PC-9 (cell line): ENCODE data around the gene ADCY3. TPM values are rescaled to one million over a fixed set of nuclear protein-coding genes. Genes with fewer than 3 reads are reported as not detected.

Source experiments
- BruUV-seq: library from RNA; stranded (reverse); fragments of 400-500 nt; replicated peaks from 2 replicates; lab custom pipeline; 2021; lab: Mats Ljungman, UMichigan
- CTCF ChIA-PET: fragments of 300-600 bp; sonication (Branson Sonifier 250); formaldehyde crosslinking; loops from one replicate; lab custom pipeline; 2022; ENCODE audit warnings: antibody characterized with exemption; lab: Charles Lee
- POLR2A ChIA-PET: fragments of 300-600 bp; sonication (Branson Sonifier 250); formaldehyde crosslinking; loops from one replicate; lab custom pipeline; 2022; ENCODE audit warnings: antibody characterized with exemption; ENCODE audit not compliant: unreplicated experiment; lab: Charles Lee
- DNase-seq, 2 experiments: peaks; one replicate each; pipeline versions ENCODE4 v3.0.0 to v3.0.0-alpha.2; 2015 to 2022; ENCODE audit warnings: mixed read lengths in 1 of 2
- H2AFZ ChIP-seq: fragments of 200-600 bp; sonication (generic); 2 replicates; pipeline ENCODE4 v1.8.1; 2017; ENCODE audit warnings: antibody characterized with exemption
- H3F3A ChIP-seq: fragments of 200-600 bp; sonication (generic); 2 replicates; pipeline ENCODE4 v1.8.1; 2017; ENCODE audit warnings: antibody characterized with exemption, mild to moderate bottlenecking, low read depth; ENCODE audit not compliant: insufficient read depth
- H3K27ac ChIP-seq: fragments of 200-600 bp; sonication (generic); 2 replicates; pipeline ENCODE4 v1.6.1; 2016; ENCODE audit warnings: mixed run types
- H3K27me3 ChIP-seq: fragments of 200-600 bp; sonication (generic); 2 replicates; pipeline ENCODE4 v1.6.1; 2016; ENCODE audit warnings: low read depth, mixed run types; ENCODE audit not compliant: insufficient read depth
- H3K36me3 ChIP-seq: fragments of 200-600 bp; sonication (generic); 2 replicates; pipeline ENCODE4 v1.6.1; 2016; ENCODE audit warnings: low read depth, mixed run types
- H3K4me1 ChIP-seq: fragments of 200-600 bp; sonication (generic); replicated peaks from 2 replicates; pipeline ENCODE4 v1.6.1; 2016; ENCODE audit warnings: mixed run types; ENCODE audit not compliant: insufficient read depth
- H3K4me2 ChIP-seq: fragments of 200-600 bp; sonication (generic); 2 replicates; pipeline ENCODE4 v1.6.1; 2017; ENCODE audit warnings: mixed run types
- H3K4me3 ChIP-seq: fragments of 200-600 bp; sonication (generic); 2 replicates; pipeline ENCODE4 v1.6.1; 2016; ENCODE audit warnings: mixed run types
- H3K79me2 ChIP-seq: fragments of 200-600 bp; sonication (generic); 2 replicates; pipeline ENCODE4 v1.6.1; 2017; ENCODE audit warnings: low read depth, mixed run types
- H3K9me2 ChIP-seq: fragments of 200-600 bp; sonication (generic); 2 replicates; pipeline ENCODE4 v1.8.1; 2017; ENCODE audit warnings: mild to moderate bottlenecking; ENCODE audit not compliant: insufficient read depth
- H3K9me3 ChIP-seq: fragments of 200-600 bp; sonication (generic); 2 replicates; pipeline ENCODE4 v1.8.1; 2016; ENCODE audit warnings: low read depth; ENCODE audit not compliant: insufficient read depth
- H4K20me1 ChIP-seq: fragments of 200-600 bp; sonication (generic); 2 replicates; pipeline ENCODE4 v1.8.1; 2017; ENCODE audit not compliant: insufficient read depth
- CTCF ChIP-seq: fragments of 200-600 bp; sonication (generic); conservative IDR thresholded peaks from 2 replicates; pipeline ENCODE4 v1.6.1; 2017; ENCODE audit warnings: mixed run types, antibody characterized with exemption, mild to moderate bottlenecking, moderate library complexity
- EZH2 ChIP-seq: fragments of 200-600 bp; sonication (generic); IDR thresholded peaks from 2 replicates; pipeline ENCODE4 v1.8.0; 2017; ENCODE audit warnings: antibody characterized with exemption, low read depth
- intact Hi-C: fragments of 100-400 bp; cut with micrococcal nuclease; formaldehyde crosslinking; loops from one replicate; pipeline ENCODE4 v1.10.0; 2022; ENCODE audit not compliant: unreplicated experiment
- total RNA-seq: library from RNA; stranded (reverse); gene quantifications from 2 replicates; pipeline ENCODE4 v1.2.3, GENCODE V29; 2021

Gene ADCY3
- total RNA-seq, 1 experiment from 2014 or later = 46.3 TPM

GRCh38 chr2:24859968-24860600 lies 60.0 kb downstream of the ADCY3 start:
- no peaks in the 10 kb centered on the region for H3K27me3 ChIP-seq
- TF ChIP-seq EZH2 (no peak), CTCF (no peak)
- no peaks in the 10 kb centered on the region for H3K4me1 ChIP-seq
- DNase-seq = no peak
- POLR2A ChIA-PET = no interaction called here
- no peaks in the 10 kb centered on the region for H3K36me3 ChIP-seq
- H3K79me2 ChIP-seq = no peaks in the 10 kb centered on the region
- intact Hi-C loops = no loop called here
- no peak overlapping the region for H3K27ac ChIP-seq
- no peak overlapping the region for H3K4me3 ChIP-seq
- no peaks in the 10 kb centered on the region for H3F3A ChIP-seq
- H4K20me1 ChIP-seq = no peaks in the 10 kb centered on the region
- H3K9me2 ChIP-seq = no peaks in the 10 kb centered on the region
- H3K4me2 ChIP-seq = no peak overlapping the region
- H3K9me3 ChIP-seq = no peaks in the 10 kb centered on the region
- CTCF ChIA-PET = no interaction called here
- no TSS peak for BruUV-seq
- no peak overlapping the region for H2AFZ ChIP-seq

- Histone ChIP-seq H3K4me3 (no peak overlapping the region), H3K9me3 (no peaks in the 10 kb centered on the region), H3K36me3 (no peaks in the 10 kb centered on the region), H2AFZ (no peak overlapping the region), H3K4me2 (no peak overlapping the region), H3F3A (no peaks in the 10 kb centered on the region), H3K79me2 (no peaks in the 10 kb centered on the region), H3K27me3 (no peaks in the 10 kb centered on the region), H3K27ac (no peak overlapping the region), H3K4me1 (no peaks in the 10 kb centered on the region), H4K20me1 (no peaks in the 10 kb centered on the region), H3K9me2 (no peaks in the 10 kb centered on the region)
- POLR2A ChIA-PET = no interaction called here
- no peak for DNase-seq
- CTCF ChIA-PET = no interaction called here
- intact Hi-C loops = no loop called here
- TF ChIP-seq CTCF (no peak), EZH2 (no peak)
- no TSS peak for BruUV-seq
Observed at GRCh38 chr2:24858996-24859395, 61.0 kb downstream of the ADCY3 start.

- intact Hi-C loops = no loop called here
- no peak for TF ChIP-seq CTCF
- no peak for TF ChIP-seq EZH2
Observed at GRCh38 chr2:24857746-24858145, 62.3 kb downstream of the ADCY3 start.

More at GRCh38 chr2:24857746-24858145, 62.3 kb downstream of the ADCY3 start:
- H3K4me3 ChIP-seq = no peak overlapping the region
- H2AFZ ChIP-seq = no peak overlapping the region
- no peak for DNase-seq
- no peak overlapping the region for H3K27ac ChIP-seq
- H3K4me2 ChIP-seq = no peak overlapping the region
- H3K36me3 ChIP-seq = no peaks in the 10 kb centered on the region
- no TSS peak for BruUV-seq
- H3K79me2 ChIP-seq = no peaks in the 10 kb centered on the region
- no peaks in the 10 kb centered on the region for H3F3A ChIP-seq
- H3K9me2 ChIP-seq = no peaks in the 10 kb centered on the region
- H3K9me3 ChIP-seq = no peaks in the 10 kb centered on the region
- H3K27me3 ChIP-seq = no peaks in the 10 kb centered on the region
- ChIA-PET POLR2A (no interaction called here), CTCF (no interaction called here)
- no peaks in the 10 kb centered on the region for H4K20me1 ChIP-seq
- no peaks in the 10 kb centered on the region for H3K4me1 ChIP-seq
